Panc1 (cell line): ENCODE results near the gene TAX1BP1. TPM values are rescaled to one million over a fixed set of nuclear protein-coding genes. Genes with fewer than 3 reads are reported as not detected.

Experiments used
- ATAC-seq: fragments of 200-7000 bp; cut with Tn5 transposase; 2 replicates; pipeline ENCODE4 v1.9.1; 2020; ENCODE audit warnings: mild to moderate bottlenecking, moderate library complexity
- BruUV-seq: library from RNA; stranded (reverse); fragments of 400-500 nt; replicated peaks from 2 replicates; lab custom pipeline; 2021; lab: Mats Ljungman, UMichigan
- CTCF ChIA-PET: fragments of 300-600 bp; sonication (Branson Sonifier 250); formaldehyde crosslinking; loops from one replicate; lab custom pipeline; 2022; ENCODE audit warnings: antibody characterized with exemption; lab: Charles Lee
- POLR2A ChIA-PET: fragments of 300-600 bp; sonication (Branson Sonifier 250); formaldehyde crosslinking; loops from one replicate; lab custom pipeline; 2022; ENCODE audit warnings: antibody characterized with exemption; lab: Charles Lee
- DNase-seq: peaks from one replicate; pipeline ENCODE4 v3.0.0-alpha.2; 2010; ENCODE audit warnings: low read depth, low spot score
- H3K27ac ChIP-seq: 2 replicates; pipeline ENCODE4 v1.5.1; 2011; ENCODE audit warnings: mild to moderate bottlenecking, low read length, inconsistent platforms
- H3K27me3 ChIP-seq: fragments of 200-500 bp; sonication (Bioruptor generic); 2 replicates; pipeline ENCODE4 v1.6.0; 2014; ENCODE audit warnings: low read length, inconsistent platforms; ENCODE audit not compliant: control insufficient read depth, insufficient read depth
- H3K36me3 ChIP-seq: fragments of 200-500 bp; sonication (Bioruptor generic); 2 replicates; pipeline ENCODE4 v1.5.1; 2014; ENCODE audit warnings: inconsistent platforms, mild to moderate bottlenecking, low read length, moderate library complexity; ENCODE audit not compliant: control insufficient read depth, insufficient read depth
- H3K4me1 ChIP-seq: 2 replicates; pipeline ENCODE4 v1.5.1; 2011; ENCODE audit warnings: inconsistent platforms, mild to moderate bottlenecking, low read length, moderate library complexity; ENCODE audit not compliant: control insufficient read depth, insufficient read depth
- H3K4me3 ChIP-seq, 2 experiments: 2 replicates each; pipeline ENCODE4 v1.5.1; 2011 to 2012; ENCODE audit warnings: low read depth in 2 of 2, low read length in 2 of 2, mild to moderate bottlenecking in 2 of 2, inconsistent platforms in 1 of 2, moderate library complexity in 1 of 2
- H3K9me3 ChIP-seq: fragments of 200-500 bp; sonication (Bioruptor generic); 2 replicates; pipeline ENCODE4 v1.5.1; 2014; ENCODE audit warnings: low read depth, mild to moderate bottlenecking, inconsistent platforms, low read length, moderate library complexity; ENCODE audit not compliant: control insufficient read depth, insufficient read depth
- REST ChIP-seq, 2 experiments: IDR thresholded peaks; 2 replicates each; pipeline ENCODE4 v1.6.1; 2011 to 2012; ENCODE audit warnings: low read depth in 2 of 2, control low read depth in 1 of 2, low read length in 1 of 2, mild to moderate bottlenecking in 1 of 2, moderate library complexity in 1 of 2; ENCODE audit not compliant: insufficient read depth in 1 of 2
- in situ Hi-C: cut with HindIII; loops from 2 replicates; pipeline ENCODE4 v1.10.0; 2016; ENCODE audit warnings: low sequenced_read_pairs, low pct_unique_long_range_greater_than_20kb
- intact Hi-C: fragments of 100-400 bp; cut with micrococcal nuclease; formaldehyde crosslinking; loops from one replicate; pipeline ENCODE4 v1.10.0; 2022; ENCODE audit not compliant: unreplicated experiment
- total RNA-seq: library from RNA; stranded (reverse); gene quantifications from one replicate; pipeline ENCODE4 v1.2.1, GENCODE V29; 2021; ENCODE audit not compliant: unreplicated experiment

TAX1BP1 gene
- total RNA-seq, 1 experiment from 2014 or later, result 125 TPM

- intact Hi-C loops (no loop called here), in situ Hi-C loops (no loop called here)
- Histone ChIP-seq H3K4me1 (no peaks in the 10 kb centered on the region), H3K27ac (no peak overlapping the region), H3K4me3 (no peak overlapping the region), H3K36me3 (no peaks in the 10 kb centered on the region), H3K9me3 (no peaks in the 10 kb centered on the region), H3K27me3 (no peaks in the 10 kb centered on the region)
- POLR2A ChIA-PET, result no interaction called here
- no peak for TF ChIP-seq REST (IDR thresholded peaks at IDR 0.05; ENCODE audit: insufficient read depth in 1 of 2, low read depth in 2 of 2, low read length in 1 of 2)
- CTCF ChIA-PET, result no interaction called here
- DNase-seq (no peak), ATAC-seq (no peak)
- BruUV-seq, result no TSS peak
Measured at GRCh38 chr7:27876756-27877155, 136.8 kb downstream of the TAX1BP1 start.

Other genes with a start within 250 kb of the TAX1BP1 start
- 31.2 TPM for gene HIBADH, start 77.3 kb upstream of the TAX1BP1 start, total RNA-seq